ENCODE measurements around the gene SAYSD1. TPM values are rescaled to one million over a fixed set of nuclear protein-coding genes. Genes with fewer than 3 reads are reported as not detected.
"Not testable (repeated sequence)": the region's sequence is repeated elsewhere in the genome, so short reads cannot be mapped to it uniquely, and the experiment has no call there.

SAYSD1 gene
- total RNA-seq, result 12.2 and 16.7 TPM in 2 replicates

- DNase-seq (ENCODE audit: extremely low read depth, low read depth, low spot score), result no peak
Measured at GRCh38 chr6:39114704-39115599, at the start of gene SAYSD1. Gene SAYSD1 (minus strand): TSS chr6:39115186. CDS start chr6:39115089, 97 bp downstream.

GRCh38 chr6:39157511-39157910 is 42.5 kb upstream of the SAYSD1 start:
- no peak for DNase-seq (ENCODE audit: extremely low read depth, low read depth, low spot score)

- no peak for DNase-seq (ENCODE audit: extremely low read depth, low read depth, low spot score)
Measured at GRCh38 chr6:39156801-39157200, 41.8 kb upstream of the SAYSD1 start.

- DNase-seq (ENCODE audit: extremely low read depth, low read depth, low spot score), result no peak
Measured at GRCh38 chr6:39154705-39155104, 39.7 kb upstream of the SAYSD1 start.

GRCh38 chr6:39153766-39154397 is 38.9 kb upstream of the SAYSD1 start:
- DNase-seq (ENCODE audit: extremely low read depth, low read depth, low spot score), result no peak

- DNase-seq (ENCODE audit: extremely low read depth, low read depth, low spot score), result no peak
Measured at GRCh38 chr6:39152262-39152661, 37.3 kb upstream of the SAYSD1 start.

GRCh38 chr6:39151211-39151610 is 36.2 kb upstream of the SAYSD1 start:
- DNase-seq (ENCODE audit: extremely low read depth, low read depth, low spot score), result no peak

- no peak for DNase-seq (ENCODE audit: extremely low read depth, low read depth, low spot score)
Measured at GRCh38 chr6:39144481-39145173, 29.6 kb upstream of the SAYSD1 start.

GRCh38 chr6:39143238-39143930 is 28.4 kb upstream of the SAYSD1 start:
- DNase-seq (ENCODE audit: extremely low read depth, low read depth, low spot score), result no peak

- DNase-seq (ENCODE audit: extremely low read depth, low read depth, low spot score), result no peak
Measured at GRCh38 chr6:39140556-39141167, 25.7 kb upstream of the SAYSD1 start.

GRCh38 chr6:39137245-39137644 is 22.3 kb upstream of the SAYSD1 start:
- DNase-seq (ENCODE audit: extremely low read depth, low read depth, low spot score), result no peak

- DNase-seq (ENCODE audit: extremely low read depth, low read depth, low spot score), result not testable (repeated sequence)
Measured at GRCh38 chr6:39136207-39136606, 21.2 kb upstream of the SAYSD1 start.

GRCh38 chr6:39134761-39135160 is 19.8 kb upstream of the SAYSD1 start:
- DNase-seq (ENCODE audit: extremely low read depth, low read depth, low spot score), result not testable (repeated sequence)

- no peak for DNase-seq (ENCODE audit: extremely low read depth, low read depth, low spot score)
Measured at GRCh38 chr6:39130691-39131090, 15.7 kb upstream of the SAYSD1 start.

- no peak for DNase-seq (ENCODE audit: extremely low read depth, low read depth, low spot score)
Measured at GRCh38 chr6:39128832-39129231, 13.8 kb upstream of the SAYSD1 start.

GRCh38 chr6:39128106-39128505 is 13.1 kb upstream of the SAYSD1 start:
- DNase-seq (ENCODE audit: extremely low read depth, low read depth, low spot score), result no peak

- DNase-seq (ENCODE audit: extremely low read depth, low read depth, low spot score), result no peak
Measured at GRCh38 chr6:39124114-39124513, 9.1 kb upstream of the SAYSD1 start.

- DNase-seq (ENCODE audit: extremely low read depth, low read depth, low spot score), result no peak
Measured at GRCh38 chr6:39118921-39119320, 3.9 kb upstream of the SAYSD1 start.

GRCh38 chr6:39114388-39114703 is 640 bp downstream of the SAYSD1 start:
- no peak for DNase-seq (ENCODE audit: extremely low read depth, low read depth, low spot score)

- DNase-seq (ENCODE audit: extremely low read depth, low read depth, low spot score), result no peak
Measured at GRCh38 chr6:39113788-39114187, 1.2 kb downstream of the SAYSD1 start.

- no peak for DNase-seq (ENCODE audit: extremely low read depth, low read depth, low spot score)
Measured at GRCh38 chr6:39111280-39111679, 3.7 kb downstream of the SAYSD1 start.
